Measurements from ENCODE around the gene CENPM. TPM values are rescaled to one million over a fixed set of nuclear protein-coding genes. Genes with fewer than 3 reads are reported as not detected.

The CENPM gene
- total RNA-seq, 1 donor from 2014 or later, result 13.3 TPM

GRCh38 chr22:41925783-41926460 is 21.0 kb downstream of the CENPM start:
- Mint-ChIP-seq H3K4me3 (peak overlapping the region; percentile 92), H3K36me3 (ENCODE audit: low read depth) (peaks cover 39% of the 10 kb centered on the region), H3K27me3 (no peaks in the 10 kb centered on the region), H3K27ac (peak overlapping the region; percentile 94), H3K4me1 (peaks cover 83% of the 10 kb centered on the region), H3K9me3 (no peaks in the 10 kb centered on the region)
- peak; percentile 45 for ATAC-seq (ENCODE audit: low read depth)
- ChIA-PET POLR2A (interaction anchor here (0.5 to 14.7 kb wide), 27 partner anchors 11 to 815 kb away, joined by 3 to 1414 read pairs (median 6); partner anchors contain the start of genes CENPM, DESI1, SHISA8 and SMDT1), CTCF (interaction anchor here (0.7 to 11.8 kb wide), 12 partner anchors 10 to 228 kb away, joined by 3 to 258 read pairs (median 8); partner anchors contain the start of genes CCDC134, CENPM, MEI1 and SREBF2)
- peak; percentile 26 for TF ChIP-seq CTCF (IDR thresholded peaks at IDR 0.05)
- DNase-seq, result peak; percentile 90
- intact Hi-C loops (cut with micrococcal nuclease), result loop anchor here (1.0 to 2.0 kb wide), 3 partner anchors 10 to 15 kb away; no protein-coding TSS in a partner anchor

- no peak for TF ChIP-seq CTCF (IDR thresholded peaks at IDR 0.05)
- DNase-seq, result no peak
- ChIA-PET CTCF (interaction anchor here (1.4 to 11.8 kb wide), 5 partner anchors 14 to 226 kb away, joined by 3 to 258 read pairs (median 14); partner anchors contain the start of gene MEI1), POLR2A (interaction anchor here (0.6 to 14.7 kb wide), 15 partner anchors 11 to 539 kb away, joined by 3 to 1414 read pairs (median 6); partner anchors contain the start of genes CCDC134, CENPM, SHISA8 and SREBF2)
- Mint-ChIP-seq H3K4me1 (peaks cover 84% of the 10 kb centered on the region), H3K4me3 (peak overlapping the region; percentile 92), H3K27ac (peak overlapping the region; percentile 94), H3K9me3 (no peaks in the 10 kb centered on the region), H3K36me3 (ENCODE audit: low read depth) (peaks cover 39% of the 10 kb centered on the region), H3K27me3 (no peaks in the 10 kb centered on the region)
- ATAC-seq (ENCODE audit: low read depth), result no peak
- intact Hi-C loops (cut with micrococcal nuclease), result loop anchor here (2.0 kb wide), 1 partner anchor 13 kb away; no protein-coding TSS in a partner anchor
Observed at GRCh38 chr22:41923595-41924276, 23.2 kb downstream of the CENPM start.

GRCh38 chr22:41922940-41923594 is 23.9 kb downstream of the CENPM start:
- ATAC-seq (ENCODE audit: low read depth) (no peak), DNase-seq (no peak)
- Mint-ChIP-seq H3K27ac (peak overlapping the region; percentile 94), H3K9me3 (no peaks in the 10 kb centered on the region), H3K4me1 (peaks cover 84% of the 10 kb centered on the region), H3K36me3 (ENCODE audit: low read depth) (peaks cover 39% of the 10 kb centered on the region), H3K4me3 (peak overlapping the region; percentile 72), H3K27me3 (no peaks in the 10 kb centered on the region)
- intact Hi-C loops (cut with micrococcal nuclease), result no loop called here
- ChIA-PET CTCF (interaction anchor here (1.4 to 11.8 kb wide), 3 partner anchors 14 to 47 kb away, joined by 3 to 258 read pairs (median 3); no protein-coding TSS in a partner anchor), POLR2A (interaction anchor here (0.8 to 14.7 kb wide), 13 partner anchors 10 to 476 kb away, joined by 3 to 1414 read pairs (median 6); partner anchors contain the start of genes CCDC134, CENPM, SHISA8 and SREBF2)
- TF ChIP-seq CTCF (IDR thresholded peaks at IDR 0.05), result no peak

GRCh38 chr22:41922328-41922727 is 24.6 kb downstream of the CENPM start:
- DNase-seq (no peak), ATAC-seq (ENCODE audit: low read depth) (no peak)
- H3K9me3 Mint-ChIP-seq, result no peaks in the 10 kb centered on the region
- H3K4me3 Mint-ChIP-seq, result peak overlapping the region; percentile 82
- no peak for TF ChIP-seq CTCF (IDR thresholded peaks at IDR 0.05)
- H3K27ac Mint-ChIP-seq, result peak overlapping the region; percentile 94
- no peaks in the 10 kb centered on the region for H3K27me3 Mint-ChIP-seq
- ChIA-PET CTCF (interaction anchor here (1.4 to 11.8 kb wide), 2 partner anchors 15 to 19 kb away, joined by 3 to 258 read pairs; no protein-coding TSS in a partner anchor), POLR2A (interaction anchor here (0.6 to 14.7 kb wide), 14 partner anchors 10 to 959 kb away, joined by 3 to 1414 read pairs (median 5); partner anchors contain the start of genes CENPM, SHISA8 and SREBF2)
- H3K36me3 Mint-ChIP-seq (ENCODE audit: low read depth), result peaks cover 39% of the 10 kb centered on the region
- peaks cover 84% of the 10 kb centered on the region for H3K4me1 Mint-ChIP-seq
- intact Hi-C loops (cut with micrococcal nuclease), result no loop called here

All from activated B cell treated with CpG ODN at 0.5 μM for 24 hours (primary cell).